Measurements from ENCODE around the gene CLCN5.

CLCN5 gene

DNA sequence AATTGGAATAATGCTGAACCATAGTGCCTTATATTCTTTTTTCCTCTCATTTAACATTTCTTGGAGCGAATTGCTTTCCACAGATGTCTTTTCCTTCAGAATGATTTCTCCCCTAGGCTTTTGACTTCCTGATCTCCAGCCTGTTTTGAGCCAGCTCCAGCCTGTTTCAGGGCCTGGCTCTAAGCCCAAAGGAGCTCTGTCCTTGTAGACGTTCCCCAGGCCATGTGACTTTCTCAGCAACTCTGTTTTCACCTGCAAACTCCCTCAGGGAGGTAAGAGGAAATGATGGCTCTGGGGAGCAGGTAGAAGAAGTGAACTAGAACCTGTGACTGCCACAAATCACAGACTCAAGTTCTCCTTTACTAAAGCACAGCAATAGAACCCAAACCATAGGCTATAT is 189.3 kb downstream of the CLCN5 start:
- DNase-seq (ENCODE audit: low spot score in 2 of 2) (no peak), ATAC-seq (no peak)
- Mint-ChIP-seq H3K36me3 (no peaks in the 10 kb centered on the region), H3K4me1 (no peaks in the 10 kb centered on the region), H3K4me3 (no peak overlapping the region), H3K27ac (no peak overlapping the region), H3K9me3 (no peaks in the 10 kb centered on the region)

DNA sequence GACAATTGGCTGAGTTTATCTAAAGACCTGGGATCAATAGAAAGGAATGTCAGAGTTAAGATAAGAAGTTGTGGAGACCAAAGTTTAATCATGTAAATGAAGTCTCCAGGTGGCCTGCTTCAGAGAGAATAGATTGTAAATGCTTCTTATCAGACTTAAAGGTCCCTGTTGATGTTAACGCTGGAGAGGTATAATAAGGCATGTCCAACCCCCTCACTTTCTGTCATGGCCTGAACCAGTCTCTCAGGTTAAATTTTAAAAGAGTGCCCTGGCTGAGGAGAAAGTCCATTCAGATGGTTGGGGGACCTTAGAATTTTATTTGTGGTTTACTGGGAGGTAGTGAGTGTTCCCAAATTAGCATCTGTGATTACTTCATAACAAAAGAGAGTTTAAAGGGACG is 191.7 kb downstream of the CLCN5 start:
- DNase-seq (ENCODE audit: low spot score in 2 of 2) = no peak
- Mint-ChIP-seq H3K36me3 (no peaks in the 10 kb centered on the region), H3K9me3 (no peaks in the 10 kb centered on the region), H3K4me3 (no peak overlapping the region), H3K4me1 (no peaks in the 10 kb centered on the region), H3K27ac (no peak overlapping the region)
- ATAC-seq = no peak

DNA sequence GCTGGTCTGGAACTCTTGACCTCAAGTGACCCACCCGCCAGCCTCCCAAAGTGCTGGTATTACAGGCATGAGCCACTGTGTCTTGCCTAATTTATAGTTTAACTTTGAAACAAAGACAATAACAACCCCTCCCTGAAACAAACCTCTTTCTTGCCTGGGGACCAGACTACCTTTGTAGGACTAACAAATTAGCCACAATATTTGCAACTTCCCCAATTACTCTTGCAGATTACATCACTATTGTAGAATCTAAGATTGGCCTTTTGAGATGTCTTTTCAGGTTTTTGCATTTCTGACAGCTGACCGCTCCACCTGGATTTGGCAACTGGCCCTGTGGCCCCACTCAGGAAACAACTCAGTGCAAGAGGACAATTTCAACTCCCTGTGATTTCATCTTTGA is 193.6 kb downstream of the CLCN5 start:
- DNase-seq (ENCODE audit: low spot score in 2 of 2) = no peak
- no peaks in the 10 kb centered on the region for H3K9me3 Mint-ChIP-seq
- H3K4me1 Mint-ChIP-seq = no peaks in the 10 kb centered on the region
- ATAC-seq = no peak
- no peak overlapping the region for H3K4me3 Mint-ChIP-seq
- H3K27ac Mint-ChIP-seq = no peak overlapping the region
- H3K36me3 Mint-ChIP-seq = no peaks in the 10 kb centered on the region

DNA sequence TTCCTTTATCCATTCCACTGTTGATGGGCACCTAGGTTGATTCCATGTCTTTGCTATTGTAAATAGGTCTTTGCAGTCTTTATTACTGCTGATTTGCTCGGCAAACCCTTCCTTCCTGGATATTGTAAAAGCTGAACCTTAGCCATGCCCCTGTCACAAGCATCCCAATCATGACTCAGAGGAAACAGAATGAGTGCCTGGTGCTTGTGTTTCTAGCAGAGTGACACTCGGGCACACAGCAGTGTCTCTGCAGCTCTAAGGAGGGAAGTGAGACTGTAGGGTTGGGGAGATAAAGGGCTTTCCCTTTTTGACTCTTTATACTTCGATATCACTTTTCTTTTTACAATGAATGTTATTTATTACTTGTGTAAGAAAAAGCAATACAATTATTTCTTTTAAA is 195.1 kb downstream of the CLCN5 start:
- no peaks in the 10 kb centered on the region for H3K36me3 Mint-ChIP-seq
- DNase-seq (ENCODE audit: low spot score in 2 of 2) (no peak), ATAC-seq (no peak)
- no peaks in the 10 kb centered on the region for H3K4me1 Mint-ChIP-seq
- no peak overlapping the region for H3K27ac Mint-ChIP-seq
- no peaks in the 10 kb centered on the region for H3K9me3 Mint-ChIP-seq
- no peak overlapping the region for H3K4me3 Mint-ChIP-seq

DNA sequence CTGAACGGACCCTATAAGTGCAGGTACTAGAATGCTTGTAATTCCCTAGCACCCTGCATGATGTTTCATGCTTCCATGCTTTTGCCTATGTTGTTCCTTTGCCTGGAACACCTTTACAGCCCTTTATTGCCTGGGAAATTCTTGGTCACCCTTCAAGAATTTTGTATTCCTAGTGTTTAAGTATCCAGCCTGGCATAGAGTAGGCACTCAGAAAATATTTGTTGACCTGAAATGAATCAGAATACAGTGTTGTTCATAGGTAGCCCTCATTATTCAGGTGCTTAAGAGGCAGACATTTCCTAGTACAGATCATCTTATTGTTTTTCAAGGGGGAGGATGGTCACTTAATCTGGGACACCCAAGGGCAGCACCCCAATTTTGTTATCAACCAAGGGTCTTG is 203.1 kb downstream of the CLCN5 start:
- Mint-ChIP-seq H3K36me3 (no peaks in the 10 kb centered on the region), H3K4me3 (no peak overlapping the region), H3K27ac (no peak overlapping the region), H3K9me3 (no peaks in the 10 kb centered on the region), H3K4me1 (no peaks in the 10 kb centered on the region)
- ATAC-seq = no peak
- no peak for DNase-seq (ENCODE audit: low spot score in 2 of 2)

DNA sequence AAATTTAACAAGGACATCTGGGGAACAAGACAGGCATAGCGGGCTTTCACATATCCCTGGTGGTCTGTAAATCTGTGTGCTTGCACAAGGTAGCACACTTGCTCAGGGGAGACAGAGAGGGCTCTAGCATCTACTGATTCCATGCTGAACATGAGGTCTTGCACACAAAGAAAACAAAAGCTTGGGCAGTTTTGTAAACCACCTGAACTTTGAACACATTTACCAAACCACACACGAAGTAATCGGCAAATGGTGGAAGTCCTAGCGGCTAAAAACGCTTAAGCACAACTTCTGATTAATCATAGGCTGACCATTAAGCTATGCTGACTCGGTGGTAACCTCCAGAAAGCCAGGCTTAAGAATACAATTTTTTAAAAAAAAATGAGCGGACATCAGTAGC is 225.6 kb downstream of the CLCN5 start:
- H3K9me3 Mint-ChIP-seq = no peaks in the 10 kb centered on the region
- no peak overlapping the region for H3K27ac Mint-ChIP-seq
- no peaks in the 10 kb centered on the region for H3K36me3 Mint-ChIP-seq
- no peaks in the 10 kb centered on the region for H3K4me1 Mint-ChIP-seq
- ATAC-seq = no peak
- DNase-seq (ENCODE audit: low spot score in 2 of 2) = no peak
- H3K4me3 Mint-ChIP-seq = no peak overlapping the region
